Natural killer cell (primary cell): ENCODE results near the gene AIFM3. TPM values are rescaled to one million over a fixed set of nuclear protein-coding genes. Genes with fewer than 3 reads are reported as not detected.
A peak's percentile ranks its signal among the peaks of the same experiment; 100 is the strongest.

Experiments used
- ATAC-seq, 3 donors: fragments of 150-1000 bp in 2 of 3; fragments of 200-7000 bp in 1 of 3; cut with Tn5 transposase; 1 replicate in 1 of 3; 2 replicates in 2 of 3; pipeline ENCODE4 v1.10.0; 2021; ENCODE audit warnings: mild to moderate bottlenecking in 2 of 3, moderate library complexity in 2 of 3
- DNase-seq, 2 donors: peaks; one replicate each; pipeline versions ENCODE4 v3.0.0 to v3.0.0-alpha.2; 2013 to 2021; ENCODE audit warnings: mixed read lengths in 1 of 2
- H3K27ac ChIP-seq: one replicate; pipeline ENCODE4 v1.5.1; 2013; ENCODE audit warnings: mild to moderate bottlenecking, low read length
- H3K27me3 ChIP-seq: one replicate; pipeline ENCODE4 v1.6.1; 2013; ENCODE audit warnings: low read length; ENCODE audit not compliant: control insufficient read depth, insufficient read depth
- H3K36me3 ChIP-seq: one replicate; pipeline ENCODE4 v1.6.1; 2013; ENCODE audit warnings: low read length; ENCODE audit not compliant: control insufficient read depth, insufficient read depth
- H3K4me1 ChIP-seq: one replicate; pipeline ENCODE4 v1.6.1; 2013; ENCODE audit warnings: low read length; ENCODE audit not compliant: control insufficient read depth, insufficient read depth
- H3K4me3 ChIP-seq: one replicate; pipeline ENCODE4 v1.5.1; 2013; ENCODE audit warnings: low read length
- H3K9me3 ChIP-seq: one replicate; pipeline ENCODE4 v1.6.1; 2013; ENCODE audit warnings: low read length; ENCODE audit not compliant: control insufficient read depth, insufficient read depth
- H3K27ac Mint-ChIP-seq, 2 donors: one replicate each; pipeline ENCODE4 v1.8.0; 2022; ENCODE audit warnings: mild to moderate bottlenecking in 2 of 2, mixed read lengths in 2 of 2, moderate library complexity in 1 of 2
- H3K27me3 Mint-ChIP-seq, 2 donors: one replicate each; pipeline ENCODE4 v1.8.0; 2022; ENCODE audit warnings: low read depth in 2 of 2, mixed read lengths in 2 of 2
- H3K36me3 Mint-ChIP-seq: one replicate; pipeline ENCODE4 v1.8.0; 2022; ENCODE audit warnings: mixed read lengths
- H3K4me1 Mint-ChIP-seq, 2 donors: one replicate each; pipeline ENCODE4 v1.8.0; 2022; ENCODE audit warnings: mixed read lengths in 2 of 2
- H3K4me3 Mint-ChIP-seq: one replicate; pipeline ENCODE4 v1.8.0; 2022; ENCODE audit warnings: mild to moderate bottlenecking, moderate library complexity, mixed read lengths
- H3K9me3 Mint-ChIP-seq, 2 donors: one replicate each; pipeline ENCODE4 v1.8.0; 2022; ENCODE audit warnings: mixed read lengths in 2 of 2
- WGBS: methylation state at CpG from one replicate; pipeline ENCODE4 v1.1.7; 2013; ENCODE audit warnings: missing lambda C conversion rate; ENCODE audit not compliant: insufficient coverage; 5-methylcytosine and 5-hydroxymethylcytosine counted together
- intact Hi-C: fragments of 100-400 bp; cut with micrococcal nuclease; formaldehyde crosslinking; loops from one replicate; pipeline ENCODE4 v1.14.2; 2022
- total RNA-seq, 4 donors: library from RNA; stranded (reverse); fragments of 120-200 nt in 1 of 4; gene quantifications; one replicate each; pipeline versions ENCODE4 v1.2.3 to v1.2.4, GENCODE V29; 2013 to 2022
- TF ChIP-seq, protein P1 (sequence below): fragments of 200-600 bp; IDR thresholded peaks from one replicate; pipeline ENCODE4 v1.8.0; 2022; ENCODE audit warnings: antibody characterized with exemption

Gene AIFM3
- total RNA-seq, 3 donors from 2014 or later (not counting 1 experiment from before 2014, with no cell fraction given): 1.5 to 2.3 (median 2.2) TPM

DNA sequence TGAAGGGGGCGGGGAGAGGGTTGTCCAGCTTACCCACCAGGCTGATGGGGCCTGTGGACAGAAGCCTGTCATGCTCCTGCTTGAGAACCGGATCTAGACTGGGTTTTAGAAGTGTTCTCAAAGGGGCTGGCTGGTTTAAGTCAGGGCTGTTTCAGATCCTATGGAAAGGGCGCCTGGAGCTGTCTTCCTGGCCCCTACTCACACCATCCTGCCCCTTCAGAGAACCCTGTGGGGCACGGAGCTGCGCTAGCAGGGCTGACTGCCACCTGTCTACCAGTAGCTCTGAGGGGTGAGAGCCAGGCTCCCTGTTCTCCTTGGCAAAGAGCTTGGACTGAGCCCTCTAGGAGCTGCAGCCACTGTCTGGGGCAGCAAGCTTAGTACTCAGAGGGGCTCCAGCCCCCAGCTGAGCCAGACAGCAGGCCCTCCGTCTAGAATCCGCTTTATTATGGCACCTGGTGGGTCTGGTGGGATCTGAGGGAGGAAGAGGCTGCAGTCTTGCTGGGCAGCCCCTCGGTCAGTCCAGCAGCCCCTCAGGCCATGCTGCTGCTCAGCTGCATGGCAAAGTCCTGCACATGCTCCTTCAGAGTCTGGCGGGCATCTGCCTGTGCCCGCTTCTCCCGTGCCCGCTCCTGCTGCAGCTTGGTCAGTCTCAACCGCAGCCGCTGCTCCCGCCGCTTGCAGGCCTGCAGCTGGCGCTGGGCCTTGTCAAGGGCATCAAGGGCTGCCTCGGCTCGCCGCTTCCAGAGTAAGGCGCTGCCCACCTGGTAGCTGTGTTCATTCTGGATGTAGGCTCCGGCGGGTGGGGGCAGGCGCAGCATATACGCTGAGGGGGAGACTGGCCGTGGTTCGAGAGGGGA, 32.5 kb downstream of the AIFM3 start:
- Mint-ChIP-seq H3K27ac (peak overlapping the region; percentile 98 to 99), H3K4me1 (peaks cover 26 to 33% of the 10 kb centered on the region in 2 donors), H3K27me3 (no peaks in the 10 kb centered on the region), H3K36me3 (no peaks in the 10 kb centered on the region), H3K9me3 (no peaks in the 10 kb centered on the region), H3K4me3 (peak overlapping the region; percentile 59)
- 96% methylated on average over 27 of the region's 27 CpGs for WGBS
- intact Hi-C loops: no loop called here
- no peak overlapping the region for H3K27ac ChIP-seq
- H3K27me3 ChIP-seq: no peaks in the 10 kb centered on the region
- ATAC-seq (no peak), DNase-seq (no peak)
- peaks cover 35% of the 10 kb centered on the region for H3K4me1 ChIP-seq
- H3K36me3 ChIP-seq: peaks cover 23% of the 10 kb centered on the region
- H3K9me3 ChIP-seq: no peaks in the 10 kb centered on the region
- TF ChIP-seq, protein P1, sequence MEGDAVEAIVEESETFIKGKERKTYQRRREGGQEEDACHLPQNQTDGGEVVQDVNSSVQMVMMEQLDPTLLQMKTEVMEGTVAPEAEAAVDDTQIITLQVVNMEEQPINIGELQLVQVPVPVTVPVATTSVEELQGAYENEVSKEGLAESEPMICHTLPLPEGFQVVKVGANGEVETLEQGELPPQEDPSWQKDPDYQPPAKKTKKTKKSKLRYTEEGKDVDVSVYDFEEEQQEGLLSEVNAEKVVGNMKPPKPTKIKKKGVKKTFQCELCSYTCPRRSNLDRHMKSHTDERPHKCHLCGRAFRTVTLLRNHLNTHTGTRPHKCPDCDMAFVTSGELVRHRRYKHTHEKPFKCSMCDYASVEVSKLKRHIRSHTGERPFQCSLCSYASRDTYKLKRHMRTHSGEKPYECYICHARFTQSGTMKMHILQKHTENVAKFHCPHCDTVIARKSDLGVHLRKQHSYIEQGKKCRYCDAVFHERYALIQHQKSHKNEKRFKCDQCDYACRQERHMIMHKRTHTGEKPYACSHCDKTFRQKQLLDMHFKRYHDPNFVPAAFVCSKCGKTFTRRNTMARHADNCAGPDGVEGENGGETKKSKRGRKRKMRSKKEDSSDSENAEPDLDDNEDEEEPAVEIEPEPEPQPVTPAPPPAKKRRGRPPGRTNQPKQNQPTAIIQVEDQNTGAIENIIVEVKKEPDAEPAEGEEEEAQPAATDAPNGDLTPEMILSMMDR: no peak
- no peak overlapping the region for H3K4me3 ChIP-seq

DNA sequence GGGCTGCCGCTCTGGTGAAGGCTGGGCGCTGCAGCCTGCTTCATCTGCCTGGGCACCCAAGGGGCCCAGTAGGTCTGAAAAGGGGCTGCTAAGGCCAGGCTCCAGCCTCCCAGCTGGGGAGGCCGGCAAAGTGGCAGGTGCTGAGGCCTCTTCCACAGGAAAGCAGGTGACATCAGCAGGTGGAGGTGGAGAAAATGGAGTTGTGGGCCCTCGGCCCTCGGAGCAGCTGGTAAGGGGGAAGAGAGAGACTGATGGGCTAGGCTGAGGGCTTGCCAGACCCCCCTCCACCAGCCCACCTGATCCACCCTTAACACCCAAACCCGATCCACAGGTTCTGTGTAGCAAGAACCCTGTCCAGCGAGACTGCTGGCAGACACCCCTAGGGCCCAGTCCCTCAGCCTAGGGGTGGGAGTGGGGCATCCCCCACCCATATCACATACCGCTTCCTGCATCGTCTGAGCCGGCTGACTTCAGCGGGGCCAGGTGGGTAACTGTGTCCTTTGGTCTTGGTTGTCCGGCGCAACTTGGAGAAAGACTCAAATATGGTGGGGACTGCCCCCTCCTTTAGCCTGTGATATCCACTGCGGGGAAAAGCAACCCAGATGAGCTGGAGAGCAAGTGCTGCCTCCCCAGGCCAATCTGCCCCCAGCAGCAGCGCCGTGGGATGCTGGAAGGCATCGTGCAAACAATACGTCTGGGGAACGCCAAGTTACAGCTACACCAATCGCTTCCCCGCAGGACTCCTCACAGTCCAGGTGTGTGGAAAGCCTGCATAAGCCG, 33.3 kb downstream of the AIFM3 start:
- DNase-seq (peak in 1 of 2 donors; percentile 29), ATAC-seq (no peak)
- Mint-ChIP-seq H3K9me3 (no peaks in the 10 kb centered on the region), H3K27me3 (no peaks in the 10 kb centered on the region), H3K27ac (peak overlapping the region; percentile 98 to 99), H3K4me1 (peaks cover 26 to 33% of the 10 kb centered on the region in 2 donors), H3K36me3 (no peaks in the 10 kb centered on the region), H3K4me3 (peak overlapping the region; percentile 59)
- Histone ChIP-seq H3K27ac (peak overlapping the region; percentile 94), H3K4me1 (peaks cover 35% of the 10 kb centered on the region), H3K9me3 (no peaks in the 10 kb centered on the region), H3K27me3 (no peaks in the 10 kb centered on the region), H3K36me3 (peaks cover 20% of the 10 kb centered on the region), H3K4me3 (peak overlapping the region; percentile 87)
- TF ChIP-seq, protein P1: no peak
- intact Hi-C loops: no loop called here
- WGBS: 77% methylated on average over 20 of the region's 22 CpGs

DNA sequence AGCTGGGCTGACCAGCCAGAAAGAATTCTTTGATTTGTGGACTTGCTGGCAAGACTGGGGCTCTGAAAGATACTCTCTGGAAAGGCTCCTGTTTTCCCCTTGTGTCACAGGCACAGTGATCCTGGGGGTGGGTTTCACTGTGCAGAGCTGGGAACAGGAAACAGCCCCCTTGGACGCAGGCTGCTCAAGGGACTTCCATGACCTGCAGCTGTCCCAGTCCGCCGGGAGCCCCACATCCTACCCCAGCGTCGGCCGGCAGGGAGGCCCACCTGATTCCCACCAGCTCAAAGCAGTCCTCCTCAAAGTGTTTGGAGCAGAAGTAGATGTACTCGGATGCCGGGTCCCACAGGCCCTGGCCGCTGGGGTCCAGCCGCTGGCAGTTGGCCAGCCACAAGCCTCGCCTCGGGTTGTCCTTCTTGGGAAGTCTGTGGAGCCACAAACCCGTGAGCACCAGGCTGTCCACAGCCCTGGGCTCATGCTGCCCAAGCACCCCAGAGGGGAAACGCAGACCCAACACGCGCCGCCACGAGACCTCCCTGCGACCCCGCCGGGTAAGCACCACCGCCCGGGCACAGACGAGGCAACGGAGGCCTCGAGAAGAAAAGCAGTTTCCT, 34.0 kb downstream of the AIFM3 start:
- TF ChIP-seq, protein P1: no peak
- Histone ChIP-seq H3K27ac (peak overlapping the region; percentile 94), H3K4me1 (peaks cover 35% of the 10 kb centered on the region), H3K4me3 (peak overlapping the region; percentile 87), H3K36me3 (peaks cover 18% of the 10 kb centered on the region), H3K9me3 (no peaks in the 10 kb centered on the region), H3K27me3 (no peaks in the 10 kb centered on the region)
- Mint-ChIP-seq H3K27ac (peak overlapping the region; percentile 98 to 99), H3K9me3 (no peaks in the 10 kb centered on the region), H3K4me3 (peak overlapping the region; percentile 93), H3K36me3 (no peaks in the 10 kb centered on the region), H3K27me3 (no peaks in the 10 kb centered on the region), H3K4me1 (peaks cover 26 to 33% of the 10 kb centered on the region in 2 donors)
- 3% methylated on average over 26 of the region's 26 CpGs for WGBS
- intact Hi-C loops: loop anchor here (1.0 kb wide), 1 partner anchor 19 kb away; the partner anchor contains the start of gene LZTR1
- no peak for ATAC-seq
- peak in 1 of 2 donors; percentile 37 for DNase-seq
